ENCODE results near the gene UBAC1. TPM values are rescaled to one million over a fixed set of nuclear protein-coding genes. Genes with fewer than 3 reads are reported as not detected.
"Not testable (repeated sequence)": the region's sequence is repeated elsewhere in the genome, so short reads cannot be mapped to it uniquely, and the experiment has no call there.

Gene UBAC1
- polyA plus RNA-seq, 1 of the 3 experiments (the other 2 are of a cell fraction): 67.7 TPM

GRCh38 chr9:135895202-135895848 lies 65.8 kb downstream of the UBAC1 start:
- no peak for DNase-seq
- H3K9ac ChIP-seq: no peak overlapping the region
- H3K4me1 ChIP-seq (ENCODE audit: control insufficient read depth in 1 of 2, insufficient read depth in 2 of 2, low read depth in 1 of 2, low read length in 1 of 2): peaks cover 5 to 17% of the 10 kb centered on the region in 2 experiments; a peak in 2 of 4 replicates
- peaks cover 3% of the 10 kb centered on the region for H3F3A ChIP-seq (replicated peaks; ENCODE audit: insufficient read depth)
- ChIA-PET CTCF (no interaction called here), POLR2A (no interaction called here)
- H3K4me3 ChIP-seq (ENCODE audit: low read depth in 2 of 2, low read length in 1 of 2): no peak overlapping the region
- peaks cover 100% of the 10 kb centered on the region for H3K79me2 ChIP-seq (ENCODE audit: insufficient read depth)
- H2AFZ ChIP-seq (ENCODE audit: low read depth): no peak overlapping the region
- TF ChIP-seq SIN3A (IDR thresholded peaks at IDR 0.05; ENCODE audit: borderline replicate concordance, low read depth, low read length): no peak
- TF ChIP-seq USF1 (IDR thresholded peaks at IDR 0.05; ENCODE audit: borderline replicate concordance, low read depth): no peak
- no peak for TF ChIP-seq FOXJ3 (CRISPR knock-in tag; IDR thresholded peaks at IDR 0.05)
- TF ChIP-seq GATA2 (CRISPR knock-in tag; IDR thresholded peaks at IDR 0.05): no peak
- TF ChIP-seq FOSL2 (IDR thresholded peaks at IDR 0.05; ENCODE audit: borderline replicate concordance, low read depth): no peak
- TF ChIP-seq RFX5 (IDR thresholded peaks at IDR 0.05; ENCODE audit: low read length): no peak
- no peak for TF ChIP-seq TEAD4 (IDR thresholded peaks at IDR 0.05; ENCODE audit: borderline replicate concordance, insufficient read depth)
- TF ChIP-seq ZBTB33 (IDR thresholded peaks at IDR 0.05; ENCODE audit: borderline replicate concordance, low read depth): no peak
- TF ChIP-seq POLR2AphosphoS5 (IDR thresholded peaks at IDR 0.05; ENCODE audit: low read depth, low read length): no peak
- no peak for TF ChIP-seq NFIC (IDR thresholded peaks at IDR 0.05; ENCODE audit: borderline replicate concordance)
- TF ChIP-seq JUND (IDR thresholded peaks at IDR 0.05): no peak
- no peak for TF ChIP-seq EZH2phosphoT487 (IDR thresholded peaks at IDR 0.05; ENCODE audit: borderline replicate concordance, low read depth)
- no peak for TF ChIP-seq YY1 (IDR thresholded peaks at IDR 0.05; ENCODE audit: low read depth)
- TF ChIP-seq NRF1 (IDR thresholded peaks at IDR 0.05; ENCODE audit: low read depth, low read length): no peak
- no peaks in the 10 kb centered on the region for H3K27me3 ChIP-seq (ENCODE audit: insufficient read depth)
- 96% methylated on average over 4 of the region's 4 CpGs for WGBS (ENCODE audit: low lambda C conversion rate)
- H3K9me3 ChIP-seq: peaks cover 11% of the 10 kb centered on the region; the same call in 1 of the 2 replicates
- H3K36me3 ChIP-seq (replicated peaks in 1 of 2; ENCODE audit: control insufficient read depth in 1 of 2, insufficient read depth in 2 of 2, low read length in 1 of 2): peaks cover 0 to 6% of the 10 kb centered on the region in 2 experiments
- H3K4me2 ChIP-seq: no peak overlapping the region
- no peaks in the 10 kb centered on the region for H3K9me2 ChIP-seq
- H4K20me1 ChIP-seq (ENCODE audit: insufficient read depth): peaks cover 89% of the 10 kb centered on the region
- H3K27ac ChIP-seq (ENCODE audit: low read depth in 2 of 2, low read length in 1 of 2): no peak overlapping the region

- H3F3A ChIP-seq (replicated peaks; ENCODE audit: insufficient read depth): no peaks in the 10 kb centered on the region
- H3K9ac ChIP-seq: no peak overlapping the region
- no peak overlapping the region for H3K4me2 ChIP-seq
- H2AFZ ChIP-seq (ENCODE audit: low read depth): no peak overlapping the region
- H3K4me1 ChIP-seq (ENCODE audit: control insufficient read depth in 1 of 2, insufficient read depth in 2 of 2, low read depth in 1 of 2, low read length in 1 of 2): peaks cover 5 to 39% of the 10 kb centered on the region in 2 experiments; a peak in 2 of 4 replicates
- POLR2A ChIA-PET: no interaction called here
- H3K27ac ChIP-seq (ENCODE audit: low read depth in 2 of 2, low read length in 1 of 2): no peak overlapping the region
- no peak for DNase-seq
- no peak overlapping the region for H3K4me3 ChIP-seq (ENCODE audit: low read depth in 2 of 2, low read length in 1 of 2)
- H3K79me2 ChIP-seq (ENCODE audit: insufficient read depth): peaks cover 100% of the 10 kb centered on the region
- H3K9me3 ChIP-seq: peaks cover 11% of the 10 kb centered on the region; the same call in 1 of the 2 replicates
- no peaks in the 10 kb centered on the region for H3K9me2 ChIP-seq
- no peaks in the 10 kb centered on the region for H3K27me3 ChIP-seq (ENCODE audit: insufficient read depth)
- CTCF ChIA-PET: no interaction called here
- 92% methylated on average over 1 of the region's 1 CpG for WGBS (ENCODE audit: low lambda C conversion rate)
- no peak for TF ChIP-seq GATA2 (CRISPR knock-in tag; IDR thresholded peaks at IDR 0.05)
- no peak for TF ChIP-seq YY1 (IDR thresholded peaks at IDR 0.05; ENCODE audit: low read depth)
- no peak for TF ChIP-seq NRF1 (IDR thresholded peaks at IDR 0.05; ENCODE audit: low read depth, low read length)
- TF ChIP-seq FOXM1 (IDR thresholded peaks at IDR 0.05; ENCODE audit: low read depth): no peak
- peaks cover 0 to 5% of the 10 kb centered on the region in 2 experiments for H3K36me3 ChIP-seq (replicated peaks in 1 of 2; ENCODE audit: control insufficient read depth in 1 of 2, insufficient read depth in 2 of 2, low read length in 1 of 2)
- peaks cover 92% of the 10 kb centered on the region for H4K20me1 ChIP-seq (ENCODE audit: insufficient read depth)
Observed at GRCh38 chr9:135893104-135893503, 68.1 kb downstream of the UBAC1 start.

GRCh38 chr9:135892327-135892726 lies 68.8 kb downstream of the UBAC1 start:
- Histone ChIP-seq H3K4me1 (ENCODE audit: control insufficient read depth in 1 of 2, insufficient read depth in 2 of 2, low read depth in 1 of 2, low read length in 1 of 2) (peaks cover 5 to 47% of the 10 kb centered on the region in 2 experiments; a peak in 2 of 4 replicates), H3K9me3 (peaks cover 11% of the 10 kb centered on the region; the same call in 1 of the 2 replicates), H4K20me1 (ENCODE audit: insufficient read depth) (peaks cover 92% of the 10 kb centered on the region), H3K79me2 (ENCODE audit: insufficient read depth) (peaks cover 100% of the 10 kb centered on the region)
- POLR2A ChIA-PET; H3K9ac ChIP-seq; CTCF ChIA-PET; H3F3A ChIP-seq (replicated peaks; ENCODE audit: insufficient read depth); H3K4me2 ChIP-seq; H3K36me3 ChIP-seq (replicated peaks in 1 of 2; ENCODE audit: control insufficient read depth in 1 of 2, insufficient read depth in 2 of 2, low read length in 1 of 2); H3K9me2 ChIP-seq; H2AFZ ChIP-seq (ENCODE audit: low read depth); H3K27me3 ChIP-seq (ENCODE audit: insufficient read depth); H3K27ac ChIP-seq (ENCODE audit: low read depth in 2 of 2, low read length in 1 of 2); DNase-seq; H3K4me3 ChIP-seq (ENCODE audit: low read depth in 2 of 2, low read length in 1 of 2): not testable (repeated sequence)
- WGBS (ENCODE audit: low lambda C conversion rate): 94% methylated on average over 6 of the region's 6 CpGs

Measured in SK-N-SH (cell line).